Panc1 (cell line): ENCODE measurements around the gene PSD4. TPM values are rescaled to one million over a fixed set of nuclear protein-coding genes. Genes with fewer than 3 reads are reported as not detected.

ENCODE experiments used
- ATAC-seq: fragments of 200-7000 bp; cut with Tn5 transposase; 2 replicates; pipeline ENCODE4 v1.9.1; 2020; ENCODE audit warnings: mild to moderate bottlenecking, moderate library complexity
- BruUV-seq: library from RNA; stranded (reverse); fragments of 400-500 nt; replicated peaks from 2 replicates; lab custom pipeline; 2021; lab: Mats Ljungman, UMichigan
- CTCF ChIA-PET: fragments of 300-600 bp; sonication (Branson Sonifier 250); formaldehyde crosslinking; loops from one replicate; lab custom pipeline; 2022; ENCODE audit warnings: antibody characterized with exemption; lab: Charles Lee
- POLR2A ChIA-PET: fragments of 300-600 bp; sonication (Branson Sonifier 250); formaldehyde crosslinking; loops from one replicate; lab custom pipeline; 2022; ENCODE audit warnings: antibody characterized with exemption; lab: Charles Lee
- DNase-seq: peaks from one replicate; pipeline ENCODE4 v3.0.0-alpha.2; 2010; ENCODE audit warnings: low read depth, low spot score
- H3K27ac ChIP-seq: 2 replicates; pipeline ENCODE4 v1.5.1; 2011; ENCODE audit warnings: mild to moderate bottlenecking, low read length, inconsistent platforms
- H3K27me3 ChIP-seq: fragments of 200-500 bp; sonication (Bioruptor generic); 2 replicates; pipeline ENCODE4 v1.6.0; 2014; ENCODE audit warnings: low read length, inconsistent platforms; ENCODE audit not compliant: control insufficient read depth, insufficient read depth
- H3K36me3 ChIP-seq: fragments of 200-500 bp; sonication (Bioruptor generic); 2 replicates; pipeline ENCODE4 v1.5.1; 2014; ENCODE audit warnings: inconsistent platforms, mild to moderate bottlenecking, low read length, moderate library complexity; ENCODE audit not compliant: control insufficient read depth, insufficient read depth
- H3K4me1 ChIP-seq: 2 replicates; pipeline ENCODE4 v1.5.1; 2011; ENCODE audit warnings: inconsistent platforms, mild to moderate bottlenecking, low read length, moderate library complexity; ENCODE audit not compliant: control insufficient read depth, insufficient read depth
- H3K4me3 ChIP-seq, 2 experiments: 2 replicates each; pipeline ENCODE4 v1.5.1; 2011 to 2012; ENCODE audit warnings: low read depth in 2 of 2, low read length in 2 of 2, mild to moderate bottlenecking in 2 of 2, inconsistent platforms in 1 of 2, moderate library complexity in 1 of 2
- H3K9me3 ChIP-seq: fragments of 200-500 bp; sonication (Bioruptor generic); 2 replicates; pipeline ENCODE4 v1.5.1; 2014; ENCODE audit warnings: low read depth, mild to moderate bottlenecking, inconsistent platforms, low read length, moderate library complexity; ENCODE audit not compliant: control insufficient read depth, insufficient read depth
- CTCF ChIP-seq: fragments of 450-650 bp; IDR thresholded peaks from 2 replicates; pipeline ENCODE4 v1.5.1; 2017; ENCODE audit warnings: mild to moderate bottlenecking
- POLR2AphosphoS5 ChIP-seq: IDR thresholded peaks from 2 replicates; pipeline ENCODE4 v1.6.1; 2012; ENCODE audit warnings: mild to moderate bottlenecking, low read depth, low read length, moderate library complexity
- REST ChIP-seq, 2 experiments: IDR thresholded peaks; 2 replicates each; pipeline ENCODE4 v1.6.1; 2011 to 2012; ENCODE audit warnings: low read depth in 2 of 2, control low read depth in 1 of 2, low read length in 1 of 2, mild to moderate bottlenecking in 1 of 2, moderate library complexity in 1 of 2; ENCODE audit not compliant: insufficient read depth in 1 of 2
- SIN3A ChIP-seq: IDR thresholded peaks from 2 replicates; pipeline ENCODE4 v1.6.1; 2012; ENCODE audit warnings: low read depth, mild to moderate bottlenecking, low read length, moderate library complexity, borderline replicate concordance; ENCODE audit not compliant: insufficient read depth
- TCF7L2 ChIP-seq: IDR thresholded peaks from 2 replicates; pipeline ENCODE4 v1.6.1; 2011; ENCODE audit warnings: mild to moderate bottlenecking, low read depth, low read length, inconsistent platforms
- in situ Hi-C: cut with HindIII; loops from 2 replicates; pipeline ENCODE4 v1.10.0; 2016; ENCODE audit warnings: low sequenced_read_pairs, low pct_unique_long_range_greater_than_20kb
- intact Hi-C: fragments of 100-400 bp; cut with micrococcal nuclease; formaldehyde crosslinking; loops from one replicate; pipeline ENCODE4 v1.10.0; 2022; ENCODE audit not compliant: unreplicated experiment
- total RNA-seq: library from RNA; stranded (reverse); gene quantifications from one replicate; pipeline ENCODE4 v1.2.1, GENCODE V29; 2021; ENCODE audit not compliant: unreplicated experiment

PSD4 gene
- total RNA-seq, 1 experiment from 2014 or later = 3.6 TPM

- no peak for TF ChIP-seq SIN3A
- no peak for TF ChIP-seq REST (IDR thresholded peaks at IDR 0.05; ENCODE audit: insufficient read depth in 1 of 2, low read depth in 2 of 2, low read length in 1 of 2)
- no peak for TF ChIP-seq POLR2AphosphoS5
- TF ChIP-seq CTCF = no peak
- no peak for TF ChIP-seq TCF7L2
- peaks cover 4% of the 10 kb centered on the region for H3K27me3 ChIP-seq
- H3K4me3 ChIP-seq = no peak overlapping the region
- ATAC-seq (no peak), DNase-seq (no peak)
- BruUV-seq = no TSS peak
- in situ Hi-C loops (no loop called here), intact Hi-C loops (no loop called here)
- POLR2A ChIA-PET = no interaction called here
- H3K27ac ChIP-seq = no peak overlapping the region
- H3K9me3 ChIP-seq = no peaks in the 10 kb centered on the region
- CTCF ChIA-PET = no interaction called here
- H3K4me1 ChIP-seq = no peaks in the 10 kb centered on the region
- no peaks in the 10 kb centered on the region for H3K36me3 ChIP-seq
Measured at GRCh38 chr2:113149553-113150257, 24.1 kb upstream of the PSD4 start.

GRCh38 chr2:113150258-113150601 lies 23.5 kb upstream of the PSD4 start:
- Histone ChIP-seq H3K27ac (no peak overlapping the region), H3K27me3 (peaks cover 8% of the 10 kb centered on the region), H3K36me3 (no peaks in the 10 kb centered on the region), H3K4me1 (no peaks in the 10 kb centered on the region), H3K4me3 (no peak overlapping the region), H3K9me3 (no peaks in the 10 kb centered on the region)
- intact Hi-C loops (no loop called here), in situ Hi-C loops (no loop called here)
- ChIA-PET POLR2A (no interaction called here), CTCF (no interaction called here)
- ATAC-seq (no peak), DNase-seq (no peak)
- BruUV-seq = no TSS peak
- TF ChIP-seq CTCF = no peak
- TF ChIP-seq POLR2AphosphoS5 = no peak
- no peak for TF ChIP-seq TCF7L2
- TF ChIP-seq SIN3A = no peak
- no peak for TF ChIP-seq REST (IDR thresholded peaks at IDR 0.05; ENCODE audit: insufficient read depth in 1 of 2, low read depth in 2 of 2, low read length in 1 of 2)
